ENCODE results near the gene CCDC61.

The CCDC61 gene

DNA sequence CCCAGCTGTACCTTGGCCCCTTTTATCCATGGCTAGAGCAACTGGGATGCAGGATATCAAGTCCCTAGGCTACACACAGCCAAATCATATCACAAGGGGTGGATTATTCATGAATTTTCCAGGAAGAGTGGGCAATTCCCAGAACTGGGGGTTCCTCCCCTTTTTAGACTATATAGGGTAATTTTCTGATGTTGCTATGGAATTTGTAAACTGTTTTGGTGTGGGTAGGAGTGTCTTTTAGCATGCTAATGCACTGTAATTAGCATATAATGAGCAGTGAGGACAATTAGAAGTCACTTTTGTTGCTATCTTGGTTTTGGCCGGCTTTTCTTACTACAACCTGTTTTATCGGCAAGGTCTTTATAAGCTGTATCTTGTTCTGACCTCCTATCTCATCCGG, 63.5 kb downstream of the CCDC61 start:
- DNase-seq, result no peak
- Mint-ChIP-seq H3K36me3 (no peaks in the 10 kb centered on the region), H3K27me3 (peaks cover 27% of the 10 kb centered on the region), H3K27ac (no peak overlapping the region), H3K9me3 (peaks cover 17% of the 10 kb centered on the region), H3K4me1 (no peaks in the 10 kb centered on the region), H3K4me3 (no peak overlapping the region)
- CTCF ChIA-PET, result interaction anchor here (1.5 kb wide), 1 partner anchor 32 kb away, joined by 3 read pairs; no protein-coding TSS in a partner anchor

DNA sequence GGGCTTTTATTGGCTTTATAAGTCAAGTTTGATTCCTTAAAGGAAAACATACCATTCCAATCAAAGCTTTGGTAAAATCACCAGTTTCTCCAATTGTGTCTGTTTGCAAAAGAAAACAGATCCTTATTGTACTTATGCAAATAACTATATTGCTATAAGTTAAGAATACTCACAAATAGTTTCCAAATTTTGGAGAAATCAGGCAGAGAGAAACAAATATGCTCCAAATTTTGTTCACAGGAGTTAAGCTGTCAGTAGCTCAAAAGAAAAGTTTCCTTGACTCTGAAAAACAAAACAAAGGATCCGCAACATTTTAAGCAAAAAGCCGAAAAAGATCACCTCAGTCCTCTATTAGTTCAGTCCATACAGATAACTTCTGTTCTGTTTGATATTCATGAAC, 64.7 kb downstream of the CCDC61 start:
- Mint-ChIP-seq H3K4me1 (no peaks in the 10 kb centered on the region), H3K4me3 (no peak overlapping the region), H3K36me3 (no peaks in the 10 kb centered on the region), H3K9me3 (peaks cover 17% of the 10 kb centered on the region), H3K27me3 (peaks cover 26% of the 10 kb centered on the region), H3K27ac (no peak overlapping the region)
- CTCF ChIA-PET, result interaction anchor here (0.6 kb wide), 1 partner anchor 31 kb away, joined by 3 read pairs; no protein-coding TSS in a partner anchor
- DNase-seq, result no peak

DNA sequence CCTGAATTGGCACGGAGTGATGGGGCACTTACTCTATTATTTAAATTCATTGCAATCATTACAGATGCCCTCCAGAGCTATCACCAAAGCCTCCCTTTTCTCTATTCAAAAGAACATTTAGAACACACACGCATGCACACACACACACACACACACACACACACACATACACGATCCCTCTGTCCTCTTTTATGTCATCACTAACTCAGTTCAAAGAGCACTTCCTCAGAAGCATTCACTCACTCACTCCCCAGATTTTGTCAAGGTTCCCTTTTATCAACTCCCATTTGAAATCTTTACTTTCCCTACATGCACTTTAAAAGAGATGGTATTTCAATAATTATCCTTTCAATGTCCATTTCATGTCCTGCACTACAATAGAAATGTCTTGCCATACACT, 67.9 kb downstream of the CCDC61 start:
- Mint-ChIP-seq H3K36me3 (no peaks in the 10 kb centered on the region), H3K4me3 (no peak overlapping the region), H3K27me3 (peaks cover 40% of the 10 kb centered on the region), H3K4me1 (no peaks in the 10 kb centered on the region), H3K27ac (no peak overlapping the region), H3K9me3 (peaks cover 17% of the 10 kb centered on the region)
- DNase-seq, result no peak
- CTCF ChIA-PET, result interaction anchor here (1.3 kb wide), 1 partner anchor 12 kb away, joined by 4 read pairs; no protein-coding TSS in a partner anchor

DNA sequence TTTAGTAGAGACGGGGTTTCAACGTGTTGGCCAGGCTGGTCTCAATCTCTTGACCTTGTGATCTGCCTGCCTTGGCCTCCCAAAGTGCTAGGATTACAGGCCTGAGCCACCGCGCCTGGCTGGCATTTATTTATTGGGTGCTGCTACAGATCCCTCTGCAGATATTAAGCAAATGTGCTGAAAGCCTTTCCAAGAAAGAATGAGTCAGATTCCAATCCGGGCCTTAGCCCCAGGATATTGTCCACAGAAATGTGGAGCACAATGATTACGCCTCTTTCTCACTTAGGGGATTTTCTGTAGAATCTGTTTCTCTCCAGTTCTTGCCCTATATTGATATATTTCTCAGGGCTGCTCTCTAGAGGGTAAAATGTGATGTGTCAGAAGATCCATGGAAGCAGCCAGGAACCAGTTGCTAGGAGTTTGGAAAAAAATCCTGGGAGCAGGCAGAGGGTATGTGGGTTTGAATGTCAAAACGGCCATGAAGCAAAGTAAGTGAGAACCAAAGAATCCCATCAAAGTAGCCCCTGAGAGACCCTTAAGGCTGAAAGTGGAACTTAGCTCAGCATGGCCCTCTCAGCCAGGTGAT, 70.3 kb downstream of the CCDC61 start:
- Mint-ChIP-seq H3K27ac (no peak overlapping the region), H3K4me3 (no peak overlapping the region), H3K36me3 (no peaks in the 10 kb centered on the region), H3K4me1 (no peaks in the 10 kb centered on the region), H3K27me3 (peaks cover 48% of the 10 kb centered on the region), H3K9me3 (peaks cover 3% of the 10 kb centered on the region)
- DNase-seq, result no peak
- CTCF ChIA-PET, result interaction anchor here (0.6 to 1.1 kb wide), 2 partner anchors 13 to 727 kb away, joined by 3 read pairs; no protein-coding TSS in a partner anchor

DNA sequence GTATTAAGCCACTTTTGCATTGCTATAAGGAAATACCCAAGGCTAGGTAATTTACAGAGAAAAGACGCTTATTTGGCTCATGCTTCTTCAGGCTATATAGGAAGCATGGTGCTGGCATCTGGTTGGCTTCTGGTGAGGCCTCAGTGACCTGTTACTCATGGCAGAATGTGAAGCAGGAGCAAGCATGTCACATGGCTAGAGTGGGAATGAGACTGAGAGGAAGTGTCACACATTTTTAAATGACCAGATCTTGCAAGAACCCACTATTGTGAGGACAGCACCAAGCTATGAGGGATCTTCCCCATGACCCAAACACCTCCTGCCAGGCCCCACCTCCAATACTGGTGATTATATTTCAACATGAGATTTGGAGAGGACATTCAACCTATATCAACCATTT, 71.2 kb downstream of the CCDC61 start:
- H3K9me3 Mint-ChIP-seq, result peaks cover under 1% of the 10 kb centered on the region
- H3K4me3 Mint-ChIP-seq, result no peak overlapping the region
- H3K4me1 Mint-ChIP-seq, result no peaks in the 10 kb centered on the region
- H3K27ac Mint-ChIP-seq, result no peak overlapping the region
- CTCF ChIA-PET, result no interaction called here
- H3K27me3 Mint-ChIP-seq, result peaks cover 55% of the 10 kb centered on the region
- no peak for DNase-seq
- H3K36me3 Mint-ChIP-seq, result no peaks in the 10 kb centered on the region

DNA sequence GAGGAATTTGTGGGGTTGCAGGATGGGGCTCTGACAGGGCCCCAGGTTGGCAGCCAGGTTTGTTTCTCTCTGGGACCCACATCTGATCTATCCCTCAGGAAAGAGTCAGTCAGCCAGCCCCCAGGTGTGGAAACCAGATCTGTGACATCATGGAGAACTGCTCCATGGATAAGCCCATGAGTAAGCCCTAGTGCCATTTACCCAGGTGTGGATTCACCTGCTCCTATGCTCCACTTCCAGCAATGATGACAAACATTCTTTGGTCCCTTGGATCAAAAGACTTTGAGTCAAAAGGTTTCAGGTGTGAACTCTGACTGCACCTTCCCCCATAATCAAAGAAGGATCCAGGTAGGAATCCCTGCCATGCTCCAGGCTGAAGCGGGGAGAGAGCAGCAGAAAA, 72.4 kb downstream of the CCDC61 start:
- Mint-ChIP-seq H3K4me3 (no peak overlapping the region), H3K36me3 (no peaks in the 10 kb centered on the region), H3K9me3 (no peaks in the 10 kb centered on the region), H3K27me3 (peaks cover 62% of the 10 kb centered on the region), H3K4me1 (no peaks in the 10 kb centered on the region), H3K27ac (no peak overlapping the region)
- CTCF ChIA-PET, result interaction anchor here (0.6 kb wide), 1 partner anchor 1056 kb away, joined by 3 read pairs; no protein-coding TSS in a partner anchor
- no peak for DNase-seq
